GM19193 (cell line): ENCODE results near the gene CAMK2N2.

ENCODE experiments used
- POLR2A ChIP-seq: IDR thresholded peaks from 4 replicates; pipeline ENCODE4 v1.6.1; 2011; ENCODE audit not compliant: insufficient read depth, insufficient read length; ENCODE audit errors: extremely low read depth

The CAMK2N2 gene

GRCh38 chr3:184223946-184224345 lies 37.4 kb downstream of the CAMK2N2 start:
- TF ChIP-seq POLR2A: no peak

- no peak for TF ChIP-seq POLR2A
Observed at GRCh38 chr3:184222521-184222920, 38.8 kb downstream of the CAMK2N2 start.

- TF ChIP-seq POLR2A: no peak
Observed at GRCh38 chr3:184218814-184219213, 42.5 kb downstream of the CAMK2N2 start.

GRCh38 chr3:184211718-184212117 lies 49.6 kb downstream of the CAMK2N2 start:
- TF ChIP-seq POLR2A: no peak

- no peak for TF ChIP-seq POLR2A
Observed at GRCh38 chr3:184211297-184211696, 50.1 kb downstream of the CAMK2N2 start.
